GM12801 (cell line): Measurements from ENCODE around the gene RHOG.

Source experiments
- CTCF ChIP-seq: IDR thresholded peaks from one replicate; pipeline ENCODE4 v1.5.1; 2011; ENCODE audit warnings: control low read depth; ENCODE audit not compliant: insufficient read length; ENCODE audit errors: extremely low read depth

RHOG gene

GRCh38 chr11:3840870-3841425 lies at the start of gene RHOG:
TSS of gene RHOG (minus strand) at chr11:3840959. CDS start at chr11:3828138, 12,821 bp downstream.
- no peak for TF ChIP-seq CTCF

DNA sequence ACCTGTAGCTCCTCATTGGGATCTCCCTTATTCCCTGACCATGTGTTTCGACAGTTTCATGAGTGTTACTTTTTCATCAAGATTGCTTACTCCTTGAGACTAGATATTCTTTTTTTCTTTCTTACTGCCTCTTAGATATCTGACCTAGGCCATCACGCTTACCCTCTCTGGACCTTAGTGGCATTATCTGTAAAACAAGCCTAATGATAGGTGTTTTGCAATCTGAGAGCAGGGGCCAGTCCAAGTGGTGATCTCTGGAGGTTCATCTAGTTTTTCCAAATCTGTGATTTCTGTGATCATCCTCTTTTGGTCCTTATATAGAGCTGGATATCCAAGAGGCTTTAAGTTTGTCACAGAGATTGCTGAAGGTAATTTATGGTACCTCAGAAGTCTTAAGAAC lies 49.3 kb upstream of the RHOG start:
- TF ChIP-seq CTCF: no peak

GRCh38 chr11:3888876-3889275 lies 48.1 kb upstream of the RHOG start:
- no peak for TF ChIP-seq CTCF

DNA sequence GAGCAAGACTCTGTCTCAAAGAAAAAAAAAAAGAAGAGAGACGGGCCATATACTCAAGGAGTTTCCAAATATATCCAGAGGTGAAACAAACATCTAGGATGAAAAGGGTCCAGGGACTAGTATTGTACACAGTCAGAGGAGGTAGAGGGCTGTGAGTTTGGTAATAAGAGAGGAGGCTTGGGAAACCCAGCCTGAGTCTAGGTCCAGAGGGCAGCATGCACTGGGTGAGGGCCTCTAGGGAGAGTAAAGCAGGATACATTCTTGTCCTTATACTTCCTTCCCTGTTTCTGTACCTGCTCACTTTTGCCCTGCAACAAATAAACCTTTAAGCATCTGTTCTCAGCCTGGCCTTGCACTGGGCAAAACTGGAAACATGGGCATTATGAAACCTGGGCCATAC lies 46.2 kb upstream of the RHOG start:
- no peak for TF ChIP-seq CTCF

DNA sequence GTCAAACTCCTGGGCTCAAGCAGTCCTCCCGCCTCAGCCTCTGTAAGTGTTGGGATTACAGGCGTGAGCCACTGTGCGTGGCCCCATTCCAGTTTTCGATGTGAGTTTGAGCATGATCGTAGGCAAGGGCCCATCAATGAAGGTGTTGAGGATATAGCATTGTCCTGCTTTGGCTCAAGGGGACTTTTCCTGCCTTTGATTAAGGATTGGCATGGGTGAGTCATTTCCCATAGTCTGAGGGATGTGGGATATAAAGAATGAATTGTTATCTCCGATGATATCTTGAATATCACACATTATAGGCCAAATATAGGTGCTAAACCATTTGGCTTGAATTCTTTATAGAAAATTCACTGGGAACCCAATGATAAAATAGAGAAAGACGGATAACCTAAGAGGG lies 45.1 kb upstream of the RHOG start:
- TF ChIP-seq CTCF: no peak

- TF ChIP-seq CTCF: no peak
These were observed 41.9 kb upstream of the RHOG start for GRCh38 chr11:3882655-3883054.

DNA sequence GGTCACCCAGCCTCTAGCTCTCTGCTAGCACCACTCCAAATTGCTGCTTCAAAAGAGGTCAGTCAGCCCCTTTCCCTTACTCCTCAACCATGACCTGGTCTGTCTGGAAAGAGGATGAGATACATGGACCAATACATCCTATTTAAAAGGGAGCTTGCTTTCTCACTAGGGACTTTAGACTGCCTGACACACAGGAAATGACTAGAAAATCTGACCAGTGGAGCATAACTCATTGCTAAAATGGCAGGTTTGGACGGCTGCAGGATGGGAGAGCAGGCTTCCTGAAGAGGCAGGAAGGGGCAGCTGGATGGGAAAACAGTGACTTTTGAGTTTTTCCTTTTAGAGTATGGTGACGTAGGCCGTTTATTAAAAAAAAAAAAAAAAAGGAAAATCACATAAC lies 40.0 kb upstream of the RHOG start:
- TF ChIP-seq CTCF: no peak
